ENCODE results near the gene KIF25. TPM values are rescaled to one million over a fixed set of nuclear protein-coding genes. Genes with fewer than 3 reads are reported as not detected.

KIF25 gene
- total RNA-seq, 1 experiment from 2014 or later = 0.39 TPM

DNA sequence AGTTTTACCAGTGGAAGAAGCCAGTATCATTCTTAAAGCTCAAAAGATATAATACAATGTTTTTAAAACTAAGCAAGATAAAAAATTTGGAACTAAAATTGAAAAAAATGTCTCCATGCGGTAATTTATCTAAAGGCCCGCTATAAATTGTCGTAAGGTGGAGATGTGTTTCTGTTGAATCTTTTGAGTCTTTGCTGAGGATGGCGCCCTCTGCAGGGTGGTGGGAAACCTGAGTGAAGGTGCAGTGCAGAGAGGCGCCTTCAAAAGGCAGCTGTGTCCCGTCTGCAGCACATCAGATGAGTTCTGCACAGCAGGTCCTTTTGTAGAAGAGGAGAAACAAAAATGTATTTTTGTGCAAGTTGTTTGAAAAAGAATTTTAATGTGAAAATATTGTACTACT lies 29.4 kb upstream of the KIF25 start:
- Histone ChIP-seq H3K27me3 (replicated peaks; ENCODE audit: insufficient read depth, low read depth, low read length, poor library complexity) (no peaks in the 10 kb centered on the region), H3K27ac (ENCODE audit: low read depth, low read length, poor library complexity, severe bottlenecking) (no peak overlapping the region), H3K36me3 (ENCODE audit: insufficient read depth, low read length, poor library complexity, severe bottlenecking) (peaks cover 24% of the 10 kb centered on the region), H3K4me1 (ENCODE audit: insufficient read depth, low read length, poor library complexity, severe bottlenecking) (no peaks in the 10 kb centered on the region), H3K4me3 (ENCODE audit: low read depth, low read length, poor library complexity, severe bottlenecking) (no peak overlapping the region), H3K9me3 (ENCODE audit: low read depth, low read length, poor library complexity, severe bottlenecking) (no peaks in the 10 kb centered on the region)
- intact Hi-C loops (cut with micrococcal nuclease; ENCODE audit: unreplicated experiment) = no loop called here
- BruUV-seq (replicated peaks) = no TSS peak
- TF ChIP-seq, protein P1, sequence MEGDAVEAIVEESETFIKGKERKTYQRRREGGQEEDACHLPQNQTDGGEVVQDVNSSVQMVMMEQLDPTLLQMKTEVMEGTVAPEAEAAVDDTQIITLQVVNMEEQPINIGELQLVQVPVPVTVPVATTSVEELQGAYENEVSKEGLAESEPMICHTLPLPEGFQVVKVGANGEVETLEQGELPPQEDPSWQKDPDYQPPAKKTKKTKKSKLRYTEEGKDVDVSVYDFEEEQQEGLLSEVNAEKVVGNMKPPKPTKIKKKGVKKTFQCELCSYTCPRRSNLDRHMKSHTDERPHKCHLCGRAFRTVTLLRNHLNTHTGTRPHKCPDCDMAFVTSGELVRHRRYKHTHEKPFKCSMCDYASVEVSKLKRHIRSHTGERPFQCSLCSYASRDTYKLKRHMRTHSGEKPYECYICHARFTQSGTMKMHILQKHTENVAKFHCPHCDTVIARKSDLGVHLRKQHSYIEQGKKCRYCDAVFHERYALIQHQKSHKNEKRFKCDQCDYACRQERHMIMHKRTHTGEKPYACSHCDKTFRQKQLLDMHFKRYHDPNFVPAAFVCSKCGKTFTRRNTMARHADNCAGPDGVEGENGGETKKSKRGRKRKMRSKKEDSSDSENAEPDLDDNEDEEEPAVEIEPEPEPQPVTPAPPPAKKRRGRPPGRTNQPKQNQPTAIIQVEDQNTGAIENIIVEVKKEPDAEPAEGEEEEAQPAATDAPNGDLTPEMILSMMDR (conservative IDR thresholded peaks at IDR 0.05; ENCODE audit: low read depth, low read length) = peak; percentile 77
- no peak for TF ChIP-seq EZH2 (IDR thresholded peaks at IDR 0.05; ENCODE audit: borderline replicate concordance, low read depth, low read length, poor library complexity, severe bottlenecking)
- ChIA-PET POLR2A (ENCODE audit: low non-redundant PET) (no interaction called here), CTCF (no interaction called here)
- peak; percentile 53 for DNase-seq (ENCODE audit: low spot score)

DNA sequence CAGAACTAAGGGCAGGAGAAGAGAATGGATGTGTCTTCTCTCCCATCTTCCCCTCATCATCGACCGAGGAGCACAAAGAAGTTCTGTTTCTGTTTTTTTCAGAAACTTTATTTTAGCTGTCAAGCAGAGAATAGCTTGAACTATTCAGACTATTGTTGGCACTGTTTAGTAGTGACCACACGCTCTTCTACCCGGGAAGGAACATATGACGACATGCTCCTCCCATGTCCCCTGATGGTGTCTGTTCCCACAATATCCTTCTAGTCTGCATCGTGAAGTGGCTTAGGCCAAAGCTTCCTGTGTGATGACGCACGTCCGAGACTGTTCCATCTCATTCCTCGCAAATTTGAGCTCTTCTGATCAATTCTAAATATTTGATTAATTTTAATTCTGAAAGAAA lies 27.2 kb upstream of the KIF25 start:
- DNase-seq (ENCODE audit: low spot score) = no peak
- no peak overlapping the region for H3K4me3 ChIP-seq (ENCODE audit: low read depth, low read length, poor library complexity, severe bottlenecking)
- ChIA-PET POLR2A (ENCODE audit: low non-redundant PET) (no interaction called here), CTCF (no interaction called here)
- no peak overlapping the region for H3K27ac ChIP-seq (ENCODE audit: low read depth, low read length, poor library complexity, severe bottlenecking)
- intact Hi-C loops (cut with micrococcal nuclease; ENCODE audit: unreplicated experiment) = no loop called here
- BruUV-seq (replicated peaks) = TSS peak; percentile 47
- H3K9me3 ChIP-seq (ENCODE audit: low read depth, low read length, poor library complexity, severe bottlenecking) = no peaks in the 10 kb centered on the region
- TF ChIP-seq EZH2 (IDR thresholded peaks at IDR 0.05; ENCODE audit: borderline replicate concordance, low read depth, low read length, poor library complexity, severe bottlenecking) = no peak
- TF ChIP-seq, protein P1 (conservative IDR thresholded peaks at IDR 0.05; ENCODE audit: low read depth, low read length) = no peak
- H3K27me3 ChIP-seq (replicated peaks; ENCODE audit: insufficient read depth, low read depth, low read length, poor library complexity) = no peaks in the 10 kb centered on the region
- peaks cover 18% of the 10 kb centered on the region for H3K36me3 ChIP-seq (ENCODE audit: insufficient read depth, low read length, poor library complexity, severe bottlenecking)
- H3K4me1 ChIP-seq (ENCODE audit: insufficient read depth, low read length, poor library complexity, severe bottlenecking) = no peaks in the 10 kb centered on the region

DNA sequence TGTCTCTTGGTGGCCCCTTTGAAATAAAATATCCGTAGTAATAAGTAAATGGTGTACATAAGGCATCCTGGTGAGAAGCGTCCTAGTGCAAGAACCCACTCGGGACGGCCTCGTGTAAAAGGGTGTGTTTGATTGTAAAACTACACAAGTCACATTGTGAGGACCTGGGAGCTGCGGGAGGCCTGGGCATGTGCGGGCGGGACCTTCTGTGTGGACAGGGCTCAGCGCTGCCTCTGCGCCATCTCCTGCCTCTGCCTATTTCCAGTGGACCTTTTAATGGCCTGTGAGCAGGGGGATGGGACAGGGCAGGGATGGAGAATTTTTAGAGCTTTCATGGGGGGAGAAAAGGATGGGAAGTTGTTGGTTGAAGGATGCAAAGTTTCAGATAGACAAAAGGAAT lies 25.3 kb upstream of the KIF25 start:
- no peak overlapping the region for H3K4me3 ChIP-seq (ENCODE audit: low read depth, low read length, poor library complexity, severe bottlenecking)
- TF ChIP-seq EZH2 (IDR thresholded peaks at IDR 0.05; ENCODE audit: borderline replicate concordance, low read depth, low read length, poor library complexity, severe bottlenecking) = no peak
- H3K27me3 ChIP-seq (replicated peaks; ENCODE audit: insufficient read depth, low read depth, low read length, poor library complexity) = no peaks in the 10 kb centered on the region
- POLR2A ChIA-PET (ENCODE audit: low non-redundant PET) = no interaction called here
- H3K9me3 ChIP-seq (ENCODE audit: low read depth, low read length, poor library complexity, severe bottlenecking) = no peaks in the 10 kb centered on the region
- no peak for DNase-seq (ENCODE audit: low spot score)
- no TSS peak for BruUV-seq (replicated peaks)
- H3K4me1 ChIP-seq (ENCODE audit: insufficient read depth, low read length, poor library complexity, severe bottlenecking) = no peaks in the 10 kb centered on the region
- CTCF ChIA-PET = no interaction called here
- H3K27ac ChIP-seq (ENCODE audit: low read depth, low read length, poor library complexity, severe bottlenecking) = no peak overlapping the region
- intact Hi-C loops (cut with micrococcal nuclease; ENCODE audit: unreplicated experiment) = no loop called here
- peaks cover 18% of the 10 kb centered on the region for H3K36me3 ChIP-seq (ENCODE audit: insufficient read depth, low read length, poor library complexity, severe bottlenecking)

DNA sequence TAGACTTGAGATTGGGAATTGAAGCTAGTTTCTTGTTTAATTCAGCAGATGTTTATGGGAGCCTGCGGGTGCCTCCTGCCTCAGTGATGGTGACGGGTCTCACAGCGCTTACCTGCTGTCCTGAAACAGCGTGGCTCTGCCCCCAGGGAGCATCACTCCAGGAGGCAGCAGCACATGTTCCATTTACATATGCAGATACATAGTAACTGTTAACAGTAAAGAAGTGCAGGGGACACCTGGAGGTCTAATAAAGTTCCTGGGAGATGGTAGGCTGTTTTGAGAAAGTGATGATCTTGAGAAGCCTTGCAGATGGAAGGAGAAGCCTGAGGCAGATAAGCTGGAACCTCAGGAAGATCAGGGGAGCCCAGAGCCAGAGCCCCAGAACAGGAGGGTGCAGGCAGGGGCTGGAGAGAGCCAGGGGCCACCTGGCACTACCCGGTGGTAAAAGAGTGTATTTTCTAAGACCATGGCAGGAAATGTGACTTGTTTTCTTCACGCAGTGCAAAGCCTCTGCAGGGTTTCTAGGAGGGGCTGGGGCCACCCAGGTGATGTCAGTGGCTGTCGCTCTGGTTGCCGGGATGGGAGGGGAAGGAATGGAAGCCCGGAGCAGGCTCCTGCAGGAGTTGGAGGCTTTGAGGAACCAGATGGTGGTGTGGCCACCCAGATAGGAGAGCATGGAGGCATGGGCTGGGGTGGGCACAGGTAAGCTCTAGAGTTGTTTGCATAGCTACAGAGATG lies 24.2 kb upstream of the KIF25 start:
- ChIA-PET CTCF (no interaction called here), POLR2A (ENCODE audit: low non-redundant PET) (no interaction called here)
- Histone ChIP-seq H3K27ac (ENCODE audit: low read depth, low read length, poor library complexity, severe bottlenecking) (no peak overlapping the region), H3K4me1 (ENCODE audit: insufficient read depth, low read length, poor library complexity, severe bottlenecking) (no peaks in the 10 kb centered on the region), H3K36me3 (ENCODE audit: insufficient read depth, low read length, poor library complexity, severe bottlenecking) (peaks cover 13% of the 10 kb centered on the region), H3K27me3 (replicated peaks; ENCODE audit: insufficient read depth, low read depth, low read length, poor library complexity) (no peaks in the 10 kb centered on the region), H3K9me3 (ENCODE audit: low read depth, low read length, poor library complexity, severe bottlenecking) (no peaks in the 10 kb centered on the region), H3K4me3 (ENCODE audit: low read depth, low read length, poor library complexity, severe bottlenecking) (no peak overlapping the region)
- BruUV-seq (replicated peaks) = no TSS peak
- TF ChIP-seq, protein P1 (conservative IDR thresholded peaks at IDR 0.05; ENCODE audit: low read depth, low read length) = no peak
- no peak for TF ChIP-seq EZH2 (IDR thresholded peaks at IDR 0.05; ENCODE audit: borderline replicate concordance, low read depth, low read length, poor library complexity, severe bottlenecking)
- intact Hi-C loops (cut with micrococcal nuclease; ENCODE audit: unreplicated experiment) = no loop called here
- DNase-seq (ENCODE audit: low spot score) = no peak
